ENCODE results near the gene CERKL.

Gene CERKL

DNA sequence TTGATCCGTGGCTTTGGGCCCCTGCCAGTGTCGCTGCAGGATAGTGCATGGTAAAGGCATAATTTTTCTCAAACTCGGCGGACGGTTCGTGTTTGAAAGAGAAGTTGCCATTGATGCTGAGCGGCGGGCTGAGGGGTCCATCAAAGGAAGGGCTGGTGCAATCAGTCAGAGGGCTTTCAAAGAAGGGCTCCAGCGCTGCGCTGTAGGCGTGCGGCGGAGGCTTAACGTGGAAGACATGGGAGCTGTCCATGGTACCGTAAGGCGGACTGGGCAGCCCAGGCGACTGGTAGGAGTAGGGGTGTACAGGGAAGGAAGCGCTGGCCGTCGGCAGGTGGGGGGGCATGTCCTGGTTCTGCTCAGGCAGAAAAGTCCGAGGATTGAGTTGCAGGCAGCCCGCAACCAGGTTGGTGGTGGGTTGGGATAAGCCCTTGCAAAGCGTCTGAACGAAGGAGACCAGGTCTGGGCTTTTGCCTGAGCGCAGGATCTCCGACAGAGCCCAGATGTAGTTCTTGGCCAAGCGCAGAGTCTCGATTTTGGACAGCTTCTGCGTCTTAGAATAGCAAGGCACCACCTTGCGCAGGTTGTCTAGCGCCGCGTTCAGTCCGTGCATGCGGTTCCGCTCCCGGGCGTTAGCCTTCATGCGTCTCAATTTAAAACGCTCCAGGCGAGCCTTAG is 21.1 kb upstream of the CERKL start:
- no peak for DNase-seq (ENCODE audit: low read depth)

DNA sequence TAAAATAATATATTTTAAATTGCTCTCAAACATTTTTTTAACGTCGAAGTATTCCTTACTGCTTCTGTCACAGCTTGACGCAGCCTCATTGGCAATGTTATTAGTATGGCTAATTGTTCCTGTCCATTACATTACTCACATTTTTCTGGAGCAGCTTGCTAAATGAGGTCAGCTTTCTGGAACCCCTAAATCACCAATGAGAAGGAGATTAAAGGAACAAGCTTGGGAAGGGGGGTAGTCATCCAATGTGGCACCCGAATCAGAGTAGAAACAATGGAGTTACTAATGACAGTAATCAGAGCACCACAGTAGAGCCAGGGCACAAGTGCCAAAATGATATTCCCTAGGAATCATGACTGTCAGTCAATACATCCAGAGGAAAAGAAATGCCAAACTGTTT is 18.3 kb upstream of the CERKL start:
- no peak for DNase-seq (ENCODE audit: low read depth)

DNA sequence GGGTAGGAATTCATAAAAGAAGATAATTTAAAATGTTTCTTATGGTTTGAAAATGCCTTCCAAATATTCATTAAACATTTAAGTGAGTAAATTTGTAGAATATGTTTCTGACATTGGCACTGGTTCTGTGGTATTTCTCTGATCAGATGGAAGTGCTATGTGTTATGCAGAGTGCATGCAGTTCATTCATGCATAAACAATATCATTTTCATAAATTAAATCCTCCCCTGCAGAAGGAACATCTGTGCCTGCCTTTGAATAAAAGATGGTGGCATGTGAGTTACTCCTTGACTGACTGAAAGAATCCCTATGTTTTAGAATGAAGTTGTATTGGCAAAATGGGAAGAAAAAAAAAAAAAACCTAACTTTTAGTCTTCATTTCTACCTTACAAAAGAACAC is 17.6 kb upstream of the CERKL start:
- DNase-seq (ENCODE audit: low read depth) = no peak

DNA sequence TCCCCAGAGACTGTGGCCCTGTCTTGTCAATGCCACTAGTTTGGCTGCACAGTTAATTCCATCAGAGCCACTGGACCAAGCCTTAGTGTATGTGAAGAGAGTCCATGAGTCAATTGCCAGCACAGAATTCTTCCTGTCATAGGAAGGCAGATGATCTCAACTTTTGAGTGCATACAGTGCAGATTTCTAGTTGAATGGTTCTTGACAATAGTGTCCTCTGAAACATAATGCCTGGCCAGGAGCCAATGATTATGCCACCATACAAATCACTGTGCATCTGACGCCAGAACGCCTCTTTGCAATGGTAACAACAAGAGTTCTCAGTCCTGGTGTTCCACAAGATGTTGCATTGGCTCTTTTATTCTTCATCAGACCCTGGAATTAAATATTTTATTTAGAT is 16.3 kb upstream of the CERKL start:
- DNase-seq (ENCODE audit: low read depth) = no peak

DNA sequence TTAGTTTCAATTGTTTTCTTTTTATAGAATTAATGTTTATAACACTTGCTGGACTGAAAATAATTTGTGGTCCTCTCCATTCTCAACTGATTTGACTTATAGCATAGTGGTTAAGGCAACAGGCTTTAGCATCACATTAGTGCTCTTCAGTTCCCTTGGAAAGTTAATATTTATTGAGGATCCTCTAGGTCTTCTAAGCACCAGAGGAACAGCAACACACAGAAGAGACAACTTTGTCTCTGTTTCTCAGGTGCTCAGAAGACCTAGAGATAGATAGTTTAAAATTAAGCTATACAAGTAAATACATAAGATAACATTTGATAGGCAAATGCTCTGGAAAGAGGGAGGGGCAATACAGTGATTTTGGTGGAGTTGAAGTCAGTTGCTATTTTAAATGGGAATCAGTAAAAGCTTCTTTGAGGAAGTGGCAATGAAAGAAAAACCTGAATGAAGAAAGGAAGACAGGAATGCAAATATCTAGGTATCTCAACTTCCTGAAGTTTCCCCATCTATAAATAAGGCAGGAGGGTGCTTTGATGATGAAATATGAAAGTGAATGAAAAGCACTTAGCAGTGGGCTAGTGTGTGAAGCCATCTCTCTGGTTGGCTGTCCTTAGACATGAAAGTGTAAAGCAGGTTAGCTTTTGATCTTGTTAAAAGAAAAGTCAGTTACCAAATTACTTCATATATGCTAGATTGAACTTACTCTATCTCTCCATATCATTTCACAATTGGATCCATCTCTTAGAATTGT is 15.5 kb upstream of the CERKL start:
- DNase-seq (ENCODE audit: low read depth) = no peak

DNA sequence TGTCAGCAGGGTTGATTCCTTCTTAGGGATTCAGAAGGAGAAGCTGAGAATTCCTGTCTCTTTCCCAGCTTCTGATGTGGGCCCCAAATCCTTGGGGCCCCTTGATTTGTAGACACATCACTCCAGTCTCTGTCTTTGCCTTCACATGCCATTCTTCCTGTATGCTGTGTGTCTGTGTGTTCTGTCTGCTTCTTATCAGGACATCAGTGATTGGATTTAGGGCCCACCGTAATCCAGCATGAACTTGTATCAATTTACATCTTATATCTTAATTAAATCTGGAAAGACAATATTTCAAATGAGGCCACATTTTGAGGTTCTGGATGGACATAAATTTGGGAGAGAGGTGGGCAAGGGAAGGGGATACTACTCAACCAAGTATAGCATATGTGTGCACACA is 13.7 kb upstream of the CERKL start:
- DNase-seq (ENCODE audit: low read depth) = no peak

DNA sequence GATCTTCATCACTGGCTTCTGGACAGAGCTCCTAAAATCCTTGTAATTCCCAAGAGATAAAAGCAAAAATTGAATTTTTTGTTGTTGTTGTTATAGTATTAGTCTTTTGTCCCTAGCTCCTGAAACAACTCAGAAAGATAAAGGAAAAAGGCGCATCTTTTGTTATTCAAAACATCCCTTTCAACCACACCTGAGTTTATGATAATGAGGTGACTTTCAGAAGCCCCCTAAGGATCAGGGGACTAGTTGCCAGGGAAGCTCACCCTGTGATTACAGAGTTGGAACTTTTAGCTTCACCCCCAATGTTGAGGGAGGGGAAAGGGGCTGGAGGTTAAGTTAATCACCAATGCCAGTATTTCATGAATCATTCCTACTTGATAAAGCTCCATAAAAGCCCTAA is 10.3 kb upstream of the CERKL start:
- no peak for DNase-seq (ENCODE audit: low read depth)

DNA sequence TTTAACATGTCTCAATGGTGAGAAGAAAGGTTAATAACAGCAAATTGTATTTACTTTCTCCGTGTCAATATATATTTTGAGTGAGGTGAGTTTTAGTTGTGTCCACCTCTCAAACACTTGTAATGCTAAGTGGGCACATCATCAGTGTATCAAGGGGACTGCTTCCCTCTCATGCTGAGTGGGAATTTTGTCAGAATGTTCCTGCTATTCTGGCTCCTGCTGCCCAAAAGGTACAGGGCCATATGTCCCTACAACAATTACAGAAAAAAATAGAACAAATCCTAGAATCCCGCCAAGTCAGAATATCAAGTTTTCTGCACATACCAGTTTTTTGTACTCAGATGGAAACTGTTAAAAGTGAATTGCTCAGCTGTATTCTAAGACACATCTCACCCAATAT is 5.4 kb upstream of the CERKL start:
- DNase-seq (ENCODE audit: low read depth) = no peak

DNA sequence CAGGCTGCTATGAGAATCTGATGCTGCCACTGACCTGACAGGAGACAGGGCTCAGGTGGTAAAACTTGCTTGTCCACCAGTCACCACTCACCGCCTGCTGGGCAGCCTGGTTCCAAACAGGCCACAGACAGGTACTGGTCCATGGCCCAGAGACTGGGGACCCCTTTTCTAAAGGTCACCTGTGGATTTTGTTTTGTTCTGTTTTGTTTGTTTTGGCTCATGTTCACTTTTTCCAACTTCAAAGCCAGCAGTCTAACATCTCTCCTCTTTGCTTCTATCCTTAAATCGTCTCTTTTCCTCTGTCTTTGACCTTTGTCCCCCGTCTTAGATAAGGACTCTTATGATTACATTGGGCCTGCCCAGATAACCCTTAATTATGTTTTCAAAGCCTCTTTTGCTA is 3.3 kb upstream of the CERKL start:
- no peak for DNase-seq (ENCODE audit: low read depth)

DNA sequence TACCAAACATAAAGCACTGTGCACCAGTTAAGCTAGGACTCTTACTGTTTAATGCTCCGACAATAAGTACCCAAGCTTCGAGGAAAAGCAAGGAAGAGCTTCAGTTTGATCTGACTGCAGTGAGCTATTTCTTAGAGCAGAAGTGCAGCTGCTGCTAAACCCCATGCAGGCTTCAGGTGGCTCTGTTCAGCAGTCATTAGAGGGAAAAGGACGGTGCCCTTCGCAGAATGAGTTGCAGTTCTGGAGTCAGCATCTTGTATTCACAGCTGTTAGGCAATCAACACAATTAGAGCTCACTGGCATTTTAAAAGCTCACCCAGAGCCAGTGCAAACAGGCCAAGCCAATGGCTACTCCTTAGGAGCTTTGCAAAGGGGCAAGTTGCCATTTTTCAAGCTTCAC is 1.5 kb upstream of the CERKL start:
- DNase-seq (ENCODE audit: low read depth) = no peak

DNA sequence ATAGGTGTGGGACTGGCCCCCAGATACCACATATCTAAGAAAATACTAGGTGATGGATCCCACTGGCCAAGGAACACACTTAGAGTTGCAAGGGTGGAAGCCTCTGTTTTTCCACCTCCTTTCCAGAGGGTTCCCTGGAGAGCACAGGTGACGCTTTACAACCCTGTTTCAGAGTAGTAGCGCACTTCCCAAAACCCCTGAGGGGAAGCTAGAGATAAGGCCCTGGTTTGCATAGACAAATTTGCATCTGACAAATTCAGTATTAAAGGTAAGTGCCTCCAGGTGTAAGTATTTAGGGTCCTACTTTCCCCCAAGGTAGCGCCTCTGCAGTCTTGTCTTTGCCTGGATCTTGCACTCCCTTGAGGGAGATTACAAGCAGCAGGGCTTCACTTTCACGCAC is 474 bp upstream of the CERKL start:
- no peak for DNase-seq (ENCODE audit: low read depth)

DNA sequence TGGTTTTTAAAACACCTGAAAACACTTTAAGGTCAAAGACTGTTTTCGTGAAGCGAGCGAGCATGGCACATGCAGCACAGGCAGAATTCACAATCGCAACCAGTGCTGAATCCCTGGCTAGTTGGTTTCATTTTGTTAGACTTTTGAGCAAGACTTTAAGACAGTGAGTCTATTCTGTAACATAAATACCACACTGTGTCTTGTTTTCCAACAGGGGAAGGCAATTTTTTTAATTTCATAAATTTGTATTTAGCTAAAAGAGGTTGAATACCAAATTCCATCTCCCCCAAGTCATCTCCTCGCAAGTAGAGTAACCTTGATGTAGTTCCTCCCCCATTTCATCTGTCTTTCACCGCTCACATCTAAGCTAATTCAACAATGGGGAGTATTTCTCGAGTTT is 1.4 kb downstream of the CERKL start:
- no peak for DNase-seq (ENCODE audit: low read depth)

DNA sequence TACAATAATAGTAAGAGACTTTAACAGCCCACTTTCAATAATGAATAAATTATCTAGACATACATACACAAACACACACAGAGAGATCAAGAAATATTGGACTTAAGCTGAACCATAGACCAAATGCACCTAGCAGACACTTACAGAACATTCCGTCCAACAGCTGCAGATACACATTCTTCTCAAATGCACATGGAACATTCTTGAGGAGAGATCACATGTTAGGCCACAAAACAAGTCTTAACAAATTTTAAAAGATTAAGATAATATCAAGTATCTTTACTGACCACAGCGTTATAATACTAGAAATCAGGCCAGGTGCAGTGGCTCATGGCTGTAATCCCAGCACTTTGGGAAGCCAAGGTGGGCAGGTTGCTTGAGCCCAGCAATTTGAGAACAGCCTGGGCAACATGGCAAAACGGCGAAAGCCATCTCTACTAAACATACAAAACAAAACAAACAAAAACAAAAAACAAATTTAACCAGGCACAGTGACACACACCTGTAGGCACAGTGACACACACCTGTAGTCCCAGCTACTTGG is 7.4 kb downstream of the CERKL start:
- DNase-seq (ENCODE audit: low read depth) = no peak

DNA sequence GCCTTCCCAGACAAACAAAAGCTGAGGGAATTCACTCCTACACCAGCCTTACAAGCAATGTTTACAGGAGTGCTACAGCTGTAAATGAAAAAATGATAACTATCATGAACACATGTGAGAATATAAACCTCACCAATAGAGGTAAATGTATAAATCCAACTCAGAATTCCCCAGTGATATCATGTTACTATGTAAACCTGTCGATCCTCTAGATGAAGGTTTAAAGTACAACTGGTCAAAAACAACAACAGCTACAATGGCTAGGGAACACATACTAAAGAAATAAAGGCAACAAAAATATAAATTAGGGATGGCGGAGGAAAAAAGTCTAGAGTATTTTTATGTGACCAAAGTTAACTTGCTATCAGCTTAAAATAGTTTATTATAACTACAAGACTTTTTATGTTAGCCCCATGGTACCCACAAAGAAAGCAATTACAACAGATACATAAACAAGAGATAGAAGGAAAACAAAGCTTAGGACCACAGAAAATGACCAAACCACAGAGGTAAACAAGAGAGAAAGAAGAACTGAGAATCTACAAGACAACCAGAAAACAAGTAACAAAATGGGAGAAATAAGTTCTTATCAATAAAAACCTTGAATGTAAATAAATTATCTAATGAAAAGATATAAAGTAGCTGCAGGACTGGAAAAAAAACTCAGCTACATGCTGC is 8.3 kb downstream of the CERKL start:
- DNase-seq (ENCODE audit: low read depth) = no peak

DNA sequence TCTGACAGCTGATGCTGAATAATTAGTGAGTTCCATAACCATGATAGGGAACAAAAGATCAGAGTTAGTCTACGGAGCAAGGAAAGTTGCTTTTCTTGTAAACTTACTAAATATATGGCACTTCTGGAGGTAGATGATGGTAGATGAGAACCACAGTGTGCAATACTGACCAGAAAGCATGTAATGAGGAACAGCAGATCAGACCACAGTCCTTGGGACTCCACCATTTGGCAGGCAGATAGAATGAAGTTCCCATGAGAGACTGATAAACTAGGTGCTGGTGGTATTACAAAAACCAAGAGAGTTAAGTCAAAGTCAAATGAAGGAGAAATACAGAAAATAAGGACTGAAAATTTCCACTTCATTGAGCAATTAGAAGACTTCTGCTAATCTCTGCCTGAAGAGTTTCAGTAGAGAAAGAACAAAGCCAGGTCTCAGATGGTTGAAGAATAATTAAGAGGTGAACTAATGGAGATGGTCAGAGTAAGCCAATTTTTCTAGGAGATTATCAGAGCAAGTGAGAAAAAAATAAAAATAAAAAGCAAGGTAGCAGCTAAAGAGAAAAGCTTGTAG is 10.4 kb downstream of the CERKL start:
- DNase-seq (ENCODE audit: low read depth) = no peak

DNA sequence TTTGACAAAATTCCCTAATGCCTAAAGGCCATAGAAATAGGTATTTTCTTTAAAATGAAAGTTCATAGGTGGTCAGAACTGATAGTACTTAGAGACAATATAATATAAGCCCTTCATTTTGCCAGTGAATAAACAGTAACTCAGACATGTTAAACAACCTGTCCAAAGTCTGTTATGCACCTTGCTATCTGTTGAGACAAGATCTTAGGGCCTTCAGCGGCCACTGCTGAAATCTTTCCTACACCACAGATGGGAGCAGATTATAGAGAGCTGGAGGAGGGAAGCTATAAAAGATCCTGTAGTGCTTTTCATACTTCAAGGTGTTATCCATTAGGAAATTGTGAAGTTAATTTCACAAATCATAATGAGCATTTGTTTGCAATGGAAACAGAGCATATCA is 13.8 kb downstream of the CERKL start:
- DNase-seq (ENCODE audit: low read depth) = no peak

DNA sequence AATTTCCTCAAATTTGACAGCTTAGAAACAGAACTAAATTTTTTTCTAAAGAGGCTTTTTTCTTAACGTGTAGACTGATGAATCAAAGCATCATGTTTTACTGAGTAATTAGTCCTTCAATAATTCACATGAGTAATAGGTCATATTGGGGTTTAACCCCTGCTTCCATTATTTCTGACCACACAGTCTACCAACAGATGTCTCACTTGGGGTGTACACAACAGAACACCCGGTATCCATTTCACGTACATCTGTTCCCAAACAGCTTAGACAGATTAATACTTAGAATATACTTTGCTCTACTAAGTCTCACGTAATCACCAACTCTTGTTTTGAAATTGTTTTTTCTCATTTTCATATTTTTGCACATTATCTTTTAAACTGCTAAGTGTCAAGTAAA is 14.8 kb downstream of the CERKL start:
- DNase-seq (ENCODE audit: low read depth) = no peak

DNA sequence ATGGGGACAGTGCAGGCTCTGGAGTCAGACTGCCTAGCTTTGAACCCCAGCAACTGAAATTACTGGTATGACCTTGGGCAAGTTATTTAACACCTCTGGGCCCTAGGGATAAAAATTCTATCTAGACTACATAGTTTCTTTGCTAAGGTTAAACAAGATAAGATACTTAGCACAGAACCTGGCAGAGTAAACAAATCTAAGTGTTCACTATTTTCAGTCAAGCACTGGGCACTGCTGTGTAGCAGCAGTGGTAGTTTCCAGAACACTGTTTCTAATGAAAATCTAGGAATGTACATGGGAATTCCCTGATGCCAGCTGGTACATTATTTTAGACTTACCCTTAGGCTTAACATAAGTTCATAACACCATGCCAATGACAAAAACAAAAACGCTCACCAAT is 17.2 kb downstream of the CERKL start:
- DNase-seq (ENCODE audit: low read depth) = no peak

DNA sequence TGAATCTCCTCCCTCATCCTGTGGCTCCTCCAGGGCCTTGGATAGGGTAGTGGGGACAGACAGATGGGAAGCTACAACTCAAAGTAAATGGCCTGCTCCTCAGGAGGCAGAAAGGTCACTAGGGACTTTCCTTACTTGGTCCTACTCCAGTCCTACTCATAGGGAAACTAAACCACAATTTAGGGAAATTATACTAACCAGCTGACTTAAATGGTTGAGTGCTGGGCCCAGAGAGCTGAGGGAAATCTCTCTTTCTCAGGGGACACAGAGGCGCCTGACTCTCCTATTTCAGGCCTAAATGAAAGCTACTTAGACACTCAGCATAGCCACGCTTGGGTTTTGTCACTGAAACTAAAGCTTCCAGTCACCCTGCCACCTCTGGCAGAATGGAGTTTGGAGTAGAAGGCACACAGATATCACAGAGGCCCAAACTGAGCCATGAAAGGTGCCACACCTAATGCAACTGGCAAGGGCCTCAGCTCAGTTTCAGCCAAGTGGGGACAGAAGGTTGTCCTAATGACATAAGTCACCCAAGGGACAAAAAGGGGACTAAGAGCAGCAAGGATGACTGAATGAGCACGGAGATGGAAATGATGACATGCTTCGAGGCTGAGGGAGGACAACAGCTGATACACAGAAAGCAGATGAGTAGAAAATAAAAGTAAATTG is 24.0 kb downstream of the CERKL start:
- no peak for DNase-seq (ENCODE audit: low read depth)

DNA sequence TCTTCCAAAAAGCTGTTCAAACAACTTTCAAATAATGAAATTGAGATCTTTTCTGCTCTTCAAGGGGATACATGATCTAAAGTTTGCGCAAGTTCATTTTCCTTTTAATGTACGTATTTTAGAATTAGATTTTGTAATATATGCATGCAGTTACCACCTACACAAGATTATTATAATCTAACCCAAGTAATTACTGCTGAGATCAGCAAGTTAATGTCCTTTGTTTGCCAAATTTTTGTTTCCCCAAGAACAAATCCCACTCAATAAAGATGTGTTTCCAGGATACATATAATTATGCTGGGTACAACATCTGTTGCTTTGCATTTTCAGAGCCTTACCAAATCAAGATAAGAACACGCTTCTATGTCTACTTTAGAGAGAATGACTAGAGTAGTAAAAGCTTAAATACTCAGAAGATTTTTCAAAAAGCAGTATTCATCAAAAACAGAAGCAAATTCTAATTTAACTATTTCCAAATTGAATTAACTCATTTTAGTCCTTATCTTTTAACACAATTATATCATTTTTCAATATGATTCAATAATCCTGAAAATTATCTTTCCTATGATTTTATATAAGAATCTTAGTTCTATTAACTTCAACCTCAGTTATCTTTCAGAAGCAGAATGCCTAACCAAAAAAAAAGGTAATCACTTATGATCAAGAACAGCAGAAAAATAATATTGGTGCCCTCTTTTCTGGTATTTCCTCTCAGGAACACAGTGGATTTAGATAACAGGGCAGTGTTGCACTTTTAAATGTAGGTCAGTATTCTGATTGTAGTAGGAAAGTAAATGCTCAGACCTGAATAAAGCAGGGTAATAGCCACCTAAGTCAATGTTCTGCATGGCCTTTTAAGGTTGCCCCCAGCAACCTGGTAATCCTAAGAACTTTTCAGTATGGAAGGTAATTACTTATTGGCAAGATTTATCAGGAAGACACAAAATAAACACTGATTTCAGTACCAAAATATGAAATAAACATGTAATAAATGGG is 28.0 kb downstream of the CERKL start:
- no peak for DNase-seq (ENCODE audit: low read depth)

DNA sequence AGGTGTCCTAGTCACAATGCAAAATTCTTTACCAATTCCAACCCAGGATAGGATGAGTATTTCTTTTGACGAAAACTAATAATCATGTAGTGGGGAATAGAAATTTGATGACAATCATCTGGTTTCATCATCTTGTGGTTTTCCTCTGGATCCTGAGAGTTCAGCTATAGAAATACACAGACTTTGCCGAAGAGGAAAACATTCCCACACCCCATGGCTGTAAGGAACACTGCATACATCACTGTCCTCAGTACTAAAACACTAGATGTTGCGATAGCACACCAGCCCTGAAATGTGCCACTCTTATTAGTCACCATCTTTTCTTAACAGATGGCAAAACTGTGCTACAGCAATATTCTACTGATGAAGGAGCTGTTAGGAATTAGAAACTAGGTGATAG is 29.4 kb downstream of the CERKL start:
- DNase-seq (ENCODE audit: low read depth) = no peak

All from activated T-helper 9 cell treated with anti-CD3 and anti-CD28 coated beads, Interleukin-2, amount 50 U/mL, for 16 hours (primary cell).